AG09319 (cell line): ENCODE measurements around the gene C12orf42.

Experiments used
- DNase-seq: peaks from one replicate; pipeline ENCODE4 v3.0.0-alpha.2; 2010; ENCODE audit warnings: low read depth; ENCODE audit errors: extremely low read depth
- TF ChIP-seq, protein P1 (sequence below): IDR thresholded peaks from 2 replicates; pipeline ENCODE4 v1.5.1; 2011; ENCODE audit warnings: low read depth, mild to moderate bottlenecking, inconsistent platforms, low read length, moderate library complexity

C12orf42 gene

GRCh38 chr12:103494734-103495468 is 867 bp downstream of the C12orf42 start:
- TF ChIP-seq, protein P1, sequence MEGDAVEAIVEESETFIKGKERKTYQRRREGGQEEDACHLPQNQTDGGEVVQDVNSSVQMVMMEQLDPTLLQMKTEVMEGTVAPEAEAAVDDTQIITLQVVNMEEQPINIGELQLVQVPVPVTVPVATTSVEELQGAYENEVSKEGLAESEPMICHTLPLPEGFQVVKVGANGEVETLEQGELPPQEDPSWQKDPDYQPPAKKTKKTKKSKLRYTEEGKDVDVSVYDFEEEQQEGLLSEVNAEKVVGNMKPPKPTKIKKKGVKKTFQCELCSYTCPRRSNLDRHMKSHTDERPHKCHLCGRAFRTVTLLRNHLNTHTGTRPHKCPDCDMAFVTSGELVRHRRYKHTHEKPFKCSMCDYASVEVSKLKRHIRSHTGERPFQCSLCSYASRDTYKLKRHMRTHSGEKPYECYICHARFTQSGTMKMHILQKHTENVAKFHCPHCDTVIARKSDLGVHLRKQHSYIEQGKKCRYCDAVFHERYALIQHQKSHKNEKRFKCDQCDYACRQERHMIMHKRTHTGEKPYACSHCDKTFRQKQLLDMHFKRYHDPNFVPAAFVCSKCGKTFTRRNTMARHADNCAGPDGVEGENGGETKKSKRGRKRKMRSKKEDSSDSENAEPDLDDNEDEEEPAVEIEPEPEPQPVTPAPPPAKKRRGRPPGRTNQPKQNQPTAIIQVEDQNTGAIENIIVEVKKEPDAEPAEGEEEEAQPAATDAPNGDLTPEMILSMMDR: no peak
- no peak for DNase-seq

DNA sequence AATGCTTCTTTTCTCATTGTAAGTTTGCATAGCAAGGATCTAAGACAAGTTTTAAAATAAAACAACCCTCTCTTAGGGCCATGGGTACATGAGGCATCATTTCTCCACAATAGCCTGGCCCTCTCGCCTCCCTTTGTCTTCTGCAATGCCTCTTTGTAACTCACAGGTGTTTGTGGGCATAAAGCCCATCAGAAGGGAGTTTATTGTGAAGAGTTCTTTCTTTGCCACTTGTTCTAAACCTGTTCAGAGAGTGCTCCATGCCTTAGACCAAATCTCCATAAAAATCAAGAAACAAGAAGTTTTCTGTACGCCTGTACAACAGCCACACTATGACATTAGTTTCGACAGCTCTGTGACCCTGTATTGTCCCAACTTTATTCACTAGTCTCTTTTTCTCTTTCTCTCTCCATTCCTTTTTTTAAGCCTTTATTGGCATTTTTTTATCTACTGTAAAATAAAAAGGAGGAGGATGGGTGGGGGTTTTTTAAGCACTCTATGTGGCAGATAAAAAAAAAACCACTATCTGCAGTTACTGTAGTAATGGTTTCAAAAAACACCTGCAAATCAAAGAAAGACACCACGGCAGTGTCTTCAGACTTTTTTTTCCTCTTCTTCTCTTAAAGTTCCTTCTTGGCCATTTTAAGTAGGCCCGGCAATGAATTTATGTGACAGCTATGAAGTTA is 1.6 kb downstream of the C12orf42 start:
- DNase-seq: no peak
- TF ChIP-seq, protein P1: no peak

GRCh38 chr12:103493199-103493598 is 2.6 kb downstream of the C12orf42 start:
- TF ChIP-seq, protein P1: no peak
- DNase-seq: no peak

DNA sequence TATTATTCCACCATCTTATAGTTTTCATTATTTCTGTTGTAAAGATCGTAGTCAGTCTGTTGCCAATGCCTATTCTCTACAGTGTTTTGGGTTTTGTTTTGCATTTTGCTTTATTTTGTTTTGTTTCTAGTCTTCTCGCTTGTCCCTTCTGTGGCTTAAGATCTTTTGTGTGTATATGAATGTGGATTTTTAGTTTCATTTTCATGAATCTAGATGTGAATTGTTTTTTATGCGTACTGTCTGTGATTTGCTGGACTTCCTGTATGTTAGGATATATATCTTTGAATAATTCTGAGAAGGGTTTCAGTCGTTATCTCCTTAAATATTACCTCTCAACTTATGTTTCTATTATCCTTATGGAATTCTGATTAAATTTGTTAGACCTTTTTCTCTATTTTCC is 13.4 kb downstream of the C12orf42 start:
- TF ChIP-seq, protein P1: no peak
- no peak for DNase-seq

GRCh38 chr12:103475073-103475472 is 20.7 kb downstream of the C12orf42 start:
- no peak for DNase-seq
- TF ChIP-seq, protein P1: no peak

DNA sequence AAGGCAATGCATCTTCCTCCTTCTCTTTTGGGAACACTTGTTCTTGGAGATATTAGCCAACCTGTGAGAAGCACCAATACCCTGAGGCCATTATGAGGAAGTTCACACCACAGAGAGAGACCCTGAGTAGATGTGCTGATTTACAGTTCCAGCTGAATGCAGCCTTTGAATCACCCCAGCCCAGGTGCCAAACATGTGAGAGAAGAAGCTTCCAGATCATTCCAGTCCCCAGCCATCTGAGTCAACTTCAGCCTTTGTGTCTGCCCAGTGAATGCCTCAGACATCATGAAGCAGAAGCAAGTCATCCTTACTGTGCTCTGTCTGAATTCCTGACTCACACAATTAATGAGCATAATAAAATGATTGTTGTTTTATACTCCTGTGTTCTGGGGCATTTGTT is 25.1 kb downstream of the C12orf42 start:
- no peak for DNase-seq
- TF ChIP-seq, protein P1: no peak

GRCh38 chr12:103469719-103470118 is 26.0 kb downstream of the C12orf42 start:
- no peak for DNase-seq
- TF ChIP-seq, protein P1: no peak
